ENCODE results near the gene CDH24. TPM values are rescaled to one million over a fixed set of nuclear protein-coding genes. Genes with fewer than 3 reads are reported as not detected.

The CDH24 gene
- total and polyA plus RNA-seq, 2 of the 13 experiments (the other 11 are each of a cell fraction or from before 2014, with no cell fraction given), result 0.69 to 0.99 TPM

DNA sequence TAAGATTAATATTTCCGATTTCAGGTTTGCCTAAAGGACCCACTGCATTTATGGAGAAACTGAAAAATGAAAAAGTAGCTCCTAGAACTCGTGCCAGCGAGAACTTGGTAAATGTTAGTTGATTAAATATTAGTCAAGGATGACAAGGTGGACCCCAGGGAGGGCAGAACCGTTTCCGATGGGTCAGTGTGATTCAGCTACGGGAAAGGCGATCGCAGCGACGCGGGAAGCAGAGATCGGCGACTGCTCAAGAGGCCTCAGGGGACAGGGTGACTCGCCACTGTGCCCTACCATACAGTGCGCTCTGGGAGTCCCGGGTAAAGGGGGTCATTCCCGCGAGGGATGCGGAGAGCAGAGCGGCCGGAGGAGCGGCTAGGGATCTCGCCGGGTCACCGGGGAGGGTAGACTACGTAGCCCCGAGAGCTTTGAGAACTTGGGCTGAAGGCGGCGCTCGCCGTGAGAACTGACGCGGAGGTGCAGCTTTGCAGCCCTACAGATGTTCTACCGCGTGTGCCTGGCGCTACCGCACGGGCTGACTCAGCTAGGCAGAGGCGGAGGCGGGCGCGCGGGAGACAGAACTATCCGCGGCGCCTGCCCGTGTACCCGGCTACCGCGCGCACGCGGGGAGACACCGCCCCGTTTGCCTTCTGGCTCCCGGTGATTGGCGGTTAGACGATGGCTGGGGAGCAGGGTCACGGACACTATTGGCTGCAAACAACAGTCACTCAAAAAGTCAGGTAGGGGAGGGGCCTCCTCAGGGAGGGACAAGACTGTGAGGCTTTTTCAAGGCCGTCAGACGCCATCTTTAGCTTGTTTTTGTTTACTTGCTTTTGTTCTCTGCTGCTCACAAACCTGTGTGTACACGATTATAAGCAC lies 50.5 kb downstream of the CDH24 start (continued):
- TF ChIP-seq ZNF414 (CRISPR knock-in tag; IDR thresholded peaks at IDR 0.05), result no peak; the same call in 1 of the 2 replicates
- TF ChIP-seq CBX1 (IDR thresholded peaks at IDR 0.05; ENCODE audit: low read depth), result peak; percentile 97
- TF ChIP-seq CCDC6 (CRISPR knock-in tag; IDR thresholded peaks at IDR 0.05), result peak; percentile 56; the same call in 1 of the 2 replicates
- TF ChIP-seq RFX5 (IDR thresholded peaks at IDR 0.05; ENCODE audit: low read depth, low read length), result peak; percentile 56
- no peak for TF ChIP-seq ZFP36 (IDR thresholded peaks at IDR 0.05; ENCODE audit: borderline replicate concordance, low read depth, low read length, partially characterized antibody)
- TF ChIP-seq HIVEP1 (CRISPR knock-in tag; IDR thresholded peaks at IDR 0.05), result peak; percentile 98
- TF ChIP-seq HOXA3 (CRISPR knock-in tag; IDR thresholded peaks at IDR 0.05), result peak; percentile 99
- TF ChIP-seq ZNF275 (CRISPR knock-in tag; IDR thresholded peaks at IDR 0.05; ENCODE audit: borderline replicate concordance), result peak; percentile 99
- peak; percentile 97 for TF ChIP-seq HNRNPLL (IDR thresholded peaks at IDR 0.05; ENCODE audit: low read depth, low read length, poor library complexity, severe bottlenecking)
- peak; percentile 75 for TF ChIP-seq BCL6 (CRISPR knock-in tag; IDR thresholded peaks at IDR 0.05)
- peak; percentile 98 for TF ChIP-seq ZNF790 (CRISPR knock-in tag; IDR thresholded peaks at IDR 0.05; ENCODE audit: borderline replicate concordance)
- TF ChIP-seq, protein P1, sequence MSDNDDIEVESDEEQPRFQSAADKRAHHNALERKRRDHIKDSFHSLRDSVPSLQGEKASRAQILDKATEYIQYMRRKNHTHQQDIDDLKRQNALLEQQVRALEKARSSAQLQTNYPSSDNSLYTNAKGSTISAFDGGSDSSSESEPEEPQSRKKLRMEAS (IDR thresholded peaks at IDR 0.05), result peak; percentile 99
- TF ChIP-seq REST (IDR thresholded peaks at IDR 0.05; ENCODE audit: borderline replicate concordance in 1 of 2, low read depth in 1 of 2, low read length in 2 of 2), result peak in 1 of 2 experiments; percentile 77; a peak in 2 of 4 replicates
- TF ChIP-seq, protein P2, sequence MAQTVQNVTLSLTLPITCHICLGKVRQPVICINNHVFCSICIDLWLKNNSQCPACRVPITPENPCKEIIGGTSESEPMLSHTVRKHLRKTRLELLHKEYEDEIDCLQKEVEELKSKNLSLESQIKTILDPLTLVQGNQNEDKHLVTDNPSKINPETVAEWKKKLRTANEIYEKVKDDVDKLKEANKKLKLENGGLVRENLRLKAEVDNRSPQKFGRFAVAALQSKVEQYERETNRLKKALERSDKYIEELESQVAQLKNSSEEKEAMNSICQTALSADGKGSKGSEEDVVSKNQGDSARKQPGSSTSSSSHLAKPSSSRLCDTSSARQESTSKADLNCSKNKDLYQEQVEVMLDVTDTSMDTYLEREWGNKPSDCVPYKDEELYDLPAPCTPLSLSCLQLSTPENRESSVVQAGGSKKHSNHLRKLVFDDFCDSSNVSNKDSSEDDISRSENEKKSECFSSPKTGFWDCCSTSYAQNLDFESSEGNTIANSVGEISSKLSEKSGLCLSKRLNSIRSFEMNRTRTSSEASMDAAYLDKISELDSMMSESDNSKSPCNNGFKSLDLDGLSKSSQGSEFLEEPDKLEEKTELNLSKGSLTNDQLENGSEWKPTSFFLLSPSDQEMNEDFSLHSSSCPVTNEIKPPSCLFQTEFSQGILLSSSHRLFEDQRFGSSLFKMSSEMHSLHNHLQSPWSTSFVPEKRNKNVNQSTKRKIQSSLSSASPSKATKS (CRISPR knock-in tag; IDR thresholded peaks at IDR 0.05), result no peak
- peak; percentile 76; the same call in 1 of the 2 replicates for TF ChIP-seq ZNF7 (CRISPR knock-in tag; IDR thresholded peaks at IDR 0.05)
- peak; percentile 80 for TF ChIP-seq ZEB1 (IDR thresholded peaks at IDR 0.05; ENCODE audit: insufficient replicate concordance, low read depth)
- no peak for TF ChIP-seq ZNF383 (CRISPR knock-in tag; IDR thresholded peaks at IDR 0.05; ENCODE audit: borderline replicate concordance)
- TF ChIP-seq PPARG (CRISPR knock-in tag; conservative IDR thresholded peaks at IDR 0.05), result peak; percentile 84; the same call in 1 of the 2 replicates
- TF ChIP-seq ZKSCAN5 (CRISPR knock-in tag; IDR thresholded peaks at IDR 0.05), result peak; percentile 74; the same call in 1 of the 2 replicates
